ENCODE results near the gene JAZF1. TPM values are rescaled to one million over a fixed set of nuclear protein-coding genes. Genes with fewer than 3 reads are reported as not detected.
"Not testable (repeated sequence)": the region's sequence is repeated elsewhere in the genome, so short reads cannot be mapped to it uniquely, and the experiment has no call there.

JAZF1 gene
- total RNA-seq, 1 donor from 2014 or later: 5.4 TPM

GRCh38 chr7:28020302-28020940 lies 160.2 kb downstream of the JAZF1 start:
- DNase-seq (ENCODE audit: low spot score) (peak; percentile 62), ATAC-seq (peak; percentile 99)

GRCh38 chr7:28018856-28019465 lies 161.6 kb downstream of the JAZF1 start:
- ATAC-seq (no peak), DNase-seq (ENCODE audit: low spot score) (no peak)

GRCh38 chr7:28018446-28018845 lies 162.1 kb downstream of the JAZF1 start:
- ATAC-seq (no peak), DNase-seq (ENCODE audit: low spot score) (no peak)

- ATAC-seq: no peak
- no peak for DNase-seq (ENCODE audit: low spot score)
Measured at GRCh38 chr7:28018020-28018419, 162.6 kb downstream of the JAZF1 start.

- no peak for DNase-seq (ENCODE audit: low spot score)
- no peak for ATAC-seq
Measured at GRCh38 chr7:28017372-28017771, 163.2 kb downstream of the JAZF1 start.

- DNase-seq (ENCODE audit: low spot score) (no peak), ATAC-seq (no peak)
Measured at GRCh38 chr7:28016297-28016696, 164.3 kb downstream of the JAZF1 start.

GRCh38 chr7:28015169-28015568 lies 165.4 kb downstream of the JAZF1 start:
- ATAC-seq: no peak
- no peak for DNase-seq (ENCODE audit: low spot score)

GRCh38 chr7:28014340-28014739 lies 166.3 kb downstream of the JAZF1 start:
- DNase-seq (ENCODE audit: low spot score); ATAC-seq: not testable (repeated sequence)

GRCh38 chr7:28013441-28013840 lies 167.2 kb downstream of the JAZF1 start:
- DNase-seq (ENCODE audit: low spot score) (no peak), ATAC-seq (no peak)

GRCh38 chr7:28013019-28013418 lies 167.6 kb downstream of the JAZF1 start:
- DNase-seq (ENCODE audit: low spot score): no peak
- ATAC-seq: peak; percentile 94

GRCh38 chr7:28008911-28009310 lies 171.7 kb downstream of the JAZF1 start:
- ATAC-seq: no peak

GRCh38 chr7:28008171-28008570 lies 172.4 kb downstream of the JAZF1 start:
- ATAC-seq: no peak
- no peak for DNase-seq (ENCODE audit: low spot score)

More at GRCh38 chr7:28008911-28009310, 171.7 kb downstream of the JAZF1 start:
- DNase-seq (ENCODE audit: low spot score): no peak

- ATAC-seq (no peak), DNase-seq (ENCODE audit: low spot score) (no peak)
Measured at GRCh38 chr7:28006491-28006890, 174.1 kb downstream of the JAZF1 start.

GRCh38 chr7:28005847-28006231 lies 174.8 kb downstream of the JAZF1 start:
- DNase-seq (ENCODE audit: low spot score) (no peak), ATAC-seq (peak; percentile 29)

- DNase-seq (ENCODE audit: low spot score) (peak; percentile 90), ATAC-seq (peak; percentile 99)
Measured at GRCh38 chr7:28005075-28005846, 175.3 kb downstream of the JAZF1 start.

GRCh38 chr7:28003408-28003807 lies 177.2 kb downstream of the JAZF1 start:
- DNase-seq (ENCODE audit: low spot score): no peak
- ATAC-seq: no peak

GRCh38 chr7:28002638-28003037 lies 178.0 kb downstream of the JAZF1 start:
- ATAC-seq: no peak
- no peak for DNase-seq (ENCODE audit: low spot score)

GRCh38 chr7:28001896-28002295 lies 178.7 kb downstream of the JAZF1 start:
- no peak for DNase-seq (ENCODE audit: low spot score)
- ATAC-seq: no peak

GRCh38 chr7:27999829-28000228 lies 180.8 kb downstream of the JAZF1 start:
- DNase-seq (ENCODE audit: low spot score): no peak
- no peak for ATAC-seq

GRCh38 chr7:27998382-27998781 lies 182.2 kb downstream of the JAZF1 start:
- ATAC-seq: no peak
- no peak for DNase-seq (ENCODE audit: low spot score)

GRCh38 chr7:27997188-27997707 lies 183.3 kb downstream of the JAZF1 start:
- ATAC-seq (no peak), DNase-seq (ENCODE audit: low spot score) (no peak)

- ATAC-seq (no peak), DNase-seq (ENCODE audit: low spot score) (no peak)
Measured at GRCh38 chr7:27996141-27996540, 184.5 kb downstream of the JAZF1 start.

Data from left lobe of liver (tissue), 2 donors.